Measurements from ENCODE around the gene CSPG4. TPM values are rescaled to one million over a fixed set of nuclear protein-coding genes. Genes with fewer than 3 reads are reported as not detected.

The CSPG4 gene
- total and polyA plus RNA-seq, 9 donors = 3.3 to 30.0 (median 5.2) TPM

GRCh38 chr15:75675579-75676404 is 36.9 kb downstream of the CSPG4 start:
- Histone ChIP-seq H3K9me3 (no peaks in the 10 kb centered on the region), H3K27ac (no peak overlapping the region), H3K27me3 (no peaks in the 10 kb centered on the region), H3K4me1 (ENCODE audit: insufficient read depth) (peaks cover 17% of the 10 kb centered on the region), H3K36me3 (no peaks in the 10 kb centered on the region), H3K4me3 (no peak overlapping the region)
- 83 to 86% (median 85%) methylated on average over 37 to 41 of the region's 41 CpGs for WGBS, 3 donors
- TF ChIP-seq POLR2A (IDR thresholded peaks at IDR 0.05) = no peak
- TF ChIP-seq EP300 (IDR thresholded peaks at IDR 0.05) = no peak
- TF ChIP-seq, protein P1, sequence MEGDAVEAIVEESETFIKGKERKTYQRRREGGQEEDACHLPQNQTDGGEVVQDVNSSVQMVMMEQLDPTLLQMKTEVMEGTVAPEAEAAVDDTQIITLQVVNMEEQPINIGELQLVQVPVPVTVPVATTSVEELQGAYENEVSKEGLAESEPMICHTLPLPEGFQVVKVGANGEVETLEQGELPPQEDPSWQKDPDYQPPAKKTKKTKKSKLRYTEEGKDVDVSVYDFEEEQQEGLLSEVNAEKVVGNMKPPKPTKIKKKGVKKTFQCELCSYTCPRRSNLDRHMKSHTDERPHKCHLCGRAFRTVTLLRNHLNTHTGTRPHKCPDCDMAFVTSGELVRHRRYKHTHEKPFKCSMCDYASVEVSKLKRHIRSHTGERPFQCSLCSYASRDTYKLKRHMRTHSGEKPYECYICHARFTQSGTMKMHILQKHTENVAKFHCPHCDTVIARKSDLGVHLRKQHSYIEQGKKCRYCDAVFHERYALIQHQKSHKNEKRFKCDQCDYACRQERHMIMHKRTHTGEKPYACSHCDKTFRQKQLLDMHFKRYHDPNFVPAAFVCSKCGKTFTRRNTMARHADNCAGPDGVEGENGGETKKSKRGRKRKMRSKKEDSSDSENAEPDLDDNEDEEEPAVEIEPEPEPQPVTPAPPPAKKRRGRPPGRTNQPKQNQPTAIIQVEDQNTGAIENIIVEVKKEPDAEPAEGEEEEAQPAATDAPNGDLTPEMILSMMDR (IDR thresholded peaks at IDR 0.05) = no peak
- intact Hi-C loops (cut with DNase I) = loop anchor here in 1 of 4 donors (10.0 kb wide), 1 partner anchor 301 kb away; no protein-coding TSS in a partner anchor
- peak in 1 of 5 donors; percentile 42 for DNase-seq

DNA sequence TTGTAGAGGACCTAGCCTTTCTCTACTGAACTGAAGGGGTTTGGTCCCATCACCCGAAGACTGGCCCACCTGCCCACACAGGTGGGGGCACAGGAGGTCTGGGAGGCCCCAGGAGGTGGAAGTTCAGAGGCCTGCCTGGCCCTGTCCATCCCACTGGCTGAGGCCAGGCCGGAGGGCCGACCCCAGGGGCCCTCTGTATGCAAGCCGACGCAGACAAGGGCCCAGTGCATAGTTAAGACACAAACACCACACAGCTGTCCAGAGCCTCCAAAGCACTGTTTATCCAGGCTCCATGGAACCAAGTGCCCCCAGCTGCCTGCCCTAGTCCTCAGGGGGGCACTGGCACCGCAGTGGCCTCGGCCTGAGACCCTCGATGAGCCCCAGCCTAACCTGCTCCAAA is 38.3 kb downstream of the CSPG4 start:
- no peak overlapping the region for H3K4me3 ChIP-seq
- H3K27me3 ChIP-seq = no peaks in the 10 kb centered on the region
- 80 to 85% (median 84%) methylated on average over 8 of the region's 8 CpGs for WGBS, 3 donors
- no peaks in the 10 kb centered on the region for H3K9me3 ChIP-seq
- no peaks in the 10 kb centered on the region for H3K36me3 ChIP-seq
- peaks cover 17% of the 10 kb centered on the region for H3K4me1 ChIP-seq (ENCODE audit: insufficient read depth)
- TF ChIP-seq POLR2A (IDR thresholded peaks at IDR 0.05) = no peak
- TF ChIP-seq, protein P1 (IDR thresholded peaks at IDR 0.05) = no peak
- TF ChIP-seq EP300 (IDR thresholded peaks at IDR 0.05) = no peak
- intact Hi-C loops (cut with DNase I) = loop anchor here in 1 of 4 donors (10.0 kb wide), 1 partner anchor 300 kb away; no protein-coding TSS in a partner anchor
- DNase-seq = no peak
- H3K27ac ChIP-seq = peak overlapping the region; percentile 22 to 72

GRCh38 chr15:75673426-75674235 is 39.0 kb downstream of the CSPG4 start:
- H3K4me1 ChIP-seq (ENCODE audit: insufficient read depth) = peaks cover 17% of the 10 kb centered on the region
- H3K27ac ChIP-seq = peak overlapping the region; percentile 22 to 72
- TF ChIP-seq POLR2A (IDR thresholded peaks at IDR 0.05) (no peak), EP300 (IDR thresholded peaks at IDR 0.05) (no peak)
- TF ChIP-seq, protein P1 (IDR thresholded peaks at IDR 0.05) = no peak
- no peak overlapping the region for H3K4me3 ChIP-seq
- H3K27me3 ChIP-seq = no peaks in the 10 kb centered on the region
- intact Hi-C loops (cut with DNase I) = loop anchor here in 1 of 4 donors (10.0 kb wide), 1 partner anchor 299 kb away; no protein-coding TSS in a partner anchor
- H3K36me3 ChIP-seq = no peaks in the 10 kb centered on the region
- no peaks in the 10 kb centered on the region for H3K9me3 ChIP-seq
- WGBS, 3 donors = 33 to 47% (median 45%) methylated on average over 10 of the region's 10 CpGs
- peak; percentile 85 to 91 (median 87) for DNase-seq

- Histone ChIP-seq H3K9me3 (no peaks in the 10 kb centered on the region), H3K36me3 (no peaks in the 10 kb centered on the region), H3K27ac (peak overlapping the region; percentile 19 to 72), H3K4me1 (ENCODE audit: insufficient read depth) (peaks cover 17% of the 10 kb centered on the region), H3K27me3 (no peaks in the 10 kb centered on the region), H3K4me3 (no peak overlapping the region)
- DNase-seq = peak in 3 of 5 donors; percentile 61 to 63 (median 62)
- WGBS, 3 donors = 13 to 23% (median 21%) methylated on average over 14 of the region's 14 CpGs
- TF ChIP-seq POLR2A (IDR thresholded peaks at IDR 0.05) (no peak), EP300 (IDR thresholded peaks at IDR 0.05) (no peak)
- TF ChIP-seq, protein P1 (IDR thresholded peaks at IDR 0.05) = no peak
- intact Hi-C loops (cut with DNase I) = loop anchor here in 1 of 4 donors (10.0 kb wide), 1 partner anchor 298 kb away; no protein-coding TSS in a partner anchor
Measured at GRCh38 chr15:75672646-75673425, 39.8 kb downstream of the CSPG4 start.

All from ovary (tissue), 9 donors.